ENCODE measurements around the gene BARHL1.

BARHL1 gene

GRCh38 chr9:132588501-132589147 is 6.2 kb downstream of the BARHL1 start:
- no peak for DNase-seq

GRCh38 chr9:132589148-132590036 is 7.0 kb downstream of the BARHL1 start:
- DNase-seq, result no peak

GRCh38 chr9:132590037-132590317 is 7.6 kb downstream of the BARHL1 start:
- no peak for DNase-seq

GRCh38 chr9:132590318-132591182 is 8.1 kb downstream of the BARHL1 start:
- DNase-seq, result no peak

- DNase-seq, result no peak
These were observed 8.8 kb downstream of the BARHL1 start for GRCh38 chr9:132591244-132591643.

GRCh38 chr9:132591751-132592314 is 9.4 kb downstream of the BARHL1 start:
- DNase-seq, result no peak

GRCh38 chr9:132592451-132592850 is 10.0 kb downstream of the BARHL1 start:
- DNase-seq, result no peak

- no peak for DNase-seq
These were observed 12.0 kb downstream of the BARHL1 start for GRCh38 chr9:132594412-132594811.

GRCh38 chr9:132595319-132595718 is 12.9 kb downstream of the BARHL1 start:
- DNase-seq, result no peak

- DNase-seq, result no peak
These were observed 13.8 kb downstream of the BARHL1 start for GRCh38 chr9:132596200-132596599.

- DNase-seq, result no peak
These were observed 14.8 kb downstream of the BARHL1 start for GRCh38 chr9:132597073-132597775.

GRCh38 chr9:132600326-132600984 is 18.0 kb downstream of the BARHL1 start:
- no peak for DNase-seq

GRCh38 chr9:132602207-132602606 is 19.8 kb downstream of the BARHL1 start:
- no peak for DNase-seq

- DNase-seq, result no peak
These were observed 23.0 kb downstream of the BARHL1 start for GRCh38 chr9:132605387-132605786.

- no peak for DNase-seq
These were observed 23.7 kb downstream of the BARHL1 start for GRCh38 chr9:132606066-132606465.

- DNase-seq, result no peak
These were observed 26.8 kb downstream of the BARHL1 start for GRCh38 chr9:132609184-132609583.

- no peak for DNase-seq
These were observed 27.4 kb downstream of the BARHL1 start for GRCh38 chr9:132609829-132610228.

GRCh38 chr9:132610661-132611060 is 28.3 kb downstream of the BARHL1 start:
- DNase-seq, result no peak

GRCh38 chr9:132614324-132614723 is 31.9 kb downstream of the BARHL1 start:
- DNase-seq, result no peak

GRCh38 chr9:132615774-132616173 is 33.4 kb downstream of the BARHL1 start:
- no peak for DNase-seq

- no peak for DNase-seq
These were observed 34.3 kb downstream of the BARHL1 start for GRCh38 chr9:132616725-132617124.

GRCh38 chr9:132622159-132622558 is 39.8 kb downstream of the BARHL1 start:
- no peak for DNase-seq

All from right forelimb (tissue), 1 donor.